Ishikawa (cell line): ENCODE data around the gene ZNF28.

Experiments used
- CEBPB ChIP-seq: IDR thresholded peaks from 2 replicates; pipeline ENCODE4 v1.6.1; 2012
- CREB1 ChIP-seq: IDR thresholded peaks from 2 replicates; pipeline ENCODE4 v1.6.1; 2012; ENCODE audit warnings: low read depth
- EGR1 ChIP-seq: IDR thresholded peaks from 2 replicates; pipeline ENCODE4 v1.6.1; 2012
- EP300 ChIP-seq: IDR thresholded peaks from 2 replicates; pipeline ENCODE4 v1.6.1; 2012; ENCODE audit warnings: borderline replicate concordance
- FOXM1 ChIP-seq: IDR thresholded peaks from 2 replicates; pipeline ENCODE4 v1.6.1; 2012; ENCODE audit warnings: low read depth, borderline replicate concordance
- MAX ChIP-seq: IDR thresholded peaks from 2 replicates; pipeline ENCODE4 v1.6.1; 2012
- NFIC ChIP-seq: IDR thresholded peaks from 2 replicates; pipeline ENCODE4 v1.6.1; 2012
- RAD21 ChIP-seq: IDR thresholded peaks from 2 replicates; pipeline ENCODE4 v1.6.1; 2012; ENCODE audit warnings: low read depth
- REST ChIP-seq: IDR thresholded peaks from 2 replicates; pipeline ENCODE4 v1.6.1; 2012; ENCODE audit warnings: low read depth, mild to moderate bottlenecking
- TAF1 ChIP-seq: IDR thresholded peaks from 2 replicates; pipeline ENCODE4 v1.6.1; 2012; ENCODE audit warnings: low read depth, mild to moderate bottlenecking
- TCF12 ChIP-seq: IDR thresholded peaks from 2 replicates; pipeline ENCODE4 v1.6.1; 2012; ENCODE audit warnings: low read depth
- TEAD4 ChIP-seq: IDR thresholded peaks from 2 replicates; pipeline ENCODE4 v1.6.1; 2012
- YY1 ChIP-seq: IDR thresholded peaks from 2 replicates; pipeline ENCODE4 v1.6.1; 2012; ENCODE audit warnings: low read depth
- ZBTB7A ChIP-seq: IDR thresholded peaks from 2 replicates; pipeline ENCODE4 v1.6.1; 2012; ENCODE audit warnings: low read depth
- TF ChIP-seq, protein P1 (sequence below): IDR thresholded peaks from 2 replicates; pipeline ENCODE4 v1.6.1; 2012

ZNF28 gene

DNA sequence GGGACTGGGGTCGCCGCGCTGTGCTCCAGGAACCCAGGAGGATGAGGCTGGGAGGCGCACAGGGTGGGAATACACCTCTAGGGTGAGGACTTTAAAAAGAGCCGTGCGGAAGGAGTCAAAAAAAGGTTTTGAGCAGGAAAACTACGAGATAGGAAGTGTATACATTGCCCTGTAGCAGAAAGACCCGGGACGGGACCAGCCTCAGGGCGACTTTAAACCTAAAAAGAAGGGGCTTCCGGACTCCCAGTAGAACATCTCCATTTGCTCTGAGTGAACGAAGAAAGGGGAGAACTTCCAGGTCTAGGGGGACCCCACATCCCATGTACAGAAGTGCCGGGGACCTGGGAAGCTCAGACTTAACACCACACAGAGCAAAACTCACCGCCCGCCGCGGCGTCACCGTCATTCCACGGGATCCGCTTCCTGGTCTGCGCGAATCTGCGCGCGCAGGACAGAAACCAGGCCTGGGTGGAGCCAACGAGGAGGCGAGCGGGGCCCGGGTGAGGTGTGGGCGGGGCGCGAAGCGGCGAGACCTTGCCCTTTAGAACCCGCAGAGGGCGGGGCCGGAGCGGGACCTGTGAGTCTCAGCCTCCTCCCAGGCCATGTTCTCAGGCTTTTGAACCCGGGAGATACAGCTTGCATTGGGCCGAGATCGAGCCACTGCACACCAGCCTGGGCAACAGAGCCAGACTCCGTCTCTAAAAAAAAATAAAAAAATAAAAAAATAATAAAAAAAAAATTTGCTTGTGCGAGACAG is at the start of gene ZNF28:
Gene ZNF28 (minus strand): TSS at position 430 of the 757 bp plus-strand sequence. CDS start 3,675 bp downstream, outside the sequence.
- TF ChIP-seq MAX (0 out of 2 replicates have a peak, but pooled peaks have one; percentile 10), TAF1 (0 out of 2 replicates have a peak, but pooled peaks have one; percentile 30)

DNA sequence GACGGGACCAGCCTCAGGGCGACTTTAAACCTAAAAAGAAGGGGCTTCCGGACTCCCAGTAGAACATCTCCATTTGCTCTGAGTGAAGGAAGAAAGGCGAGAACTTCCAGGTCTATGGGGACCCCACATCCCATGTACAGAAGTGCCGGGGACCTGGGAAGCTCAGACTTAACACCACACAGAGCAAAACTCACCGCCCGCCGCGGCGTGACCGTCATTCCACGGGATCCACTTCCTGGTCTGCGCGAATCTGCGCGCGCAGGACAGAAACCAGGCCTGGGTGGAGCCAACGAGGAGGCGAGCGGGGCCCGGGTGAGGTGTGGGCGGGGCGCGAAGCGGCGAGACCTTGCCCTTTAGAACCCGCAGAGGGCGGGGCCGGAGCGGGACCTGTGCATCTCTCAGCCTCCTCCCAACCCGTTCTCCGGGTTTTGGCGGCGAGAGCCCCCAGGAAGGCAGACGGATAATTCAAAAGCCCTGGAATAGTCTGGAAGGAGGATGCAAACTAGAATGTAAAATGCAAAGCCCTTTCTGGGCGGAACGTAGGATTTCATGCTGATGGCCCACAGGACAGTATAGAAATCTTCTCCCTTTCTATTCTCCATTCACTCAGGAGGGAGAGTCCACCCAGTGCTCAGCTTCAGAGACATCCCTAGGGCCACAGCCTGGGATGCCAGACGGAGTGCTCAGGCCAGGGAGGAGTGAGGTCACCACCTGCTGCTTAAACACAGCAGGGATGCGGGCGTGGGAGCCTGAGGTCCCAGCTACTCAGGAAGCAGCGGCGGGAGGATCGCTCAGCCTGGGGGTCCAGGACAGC is 36.2 kb upstream of the ZNF28 start, which contains the start of gene ZNF468:
Gene ZNF468 (minus strand): TSS at position 242 of the 814 bp plus-strand sequence. CDS start 3,347 bp downstream, outside the sequence.
- TF ChIP-seq MAX: 0 out of 2 replicates have a peak, but pooled peaks have one; percentile 34

GRCh38 chr19:52825765-52826164 is 4.3 kb upstream of the ZNF28 start:
- TF ChIP-seq RAD21: no peak
- TF ChIP-seq FOXM1: no peak
- TF ChIP-seq TEAD4: no peak
- no peak for TF ChIP-seq NFIC
- TF ChIP-seq MAX: no peak
- TF ChIP-seq CREB1: no peak
- TF ChIP-seq CEBPB: no peak
- TF ChIP-seq EGR1: no peak
- TF ChIP-seq EP300: no peak

- no peak for TF ChIP-seq CREB1
- no peak for TF ChIP-seq CEBPB
Measured at GRCh38 chr19:52823676-52824075, 2.2 kb upstream of the ZNF28 start.

DNA sequence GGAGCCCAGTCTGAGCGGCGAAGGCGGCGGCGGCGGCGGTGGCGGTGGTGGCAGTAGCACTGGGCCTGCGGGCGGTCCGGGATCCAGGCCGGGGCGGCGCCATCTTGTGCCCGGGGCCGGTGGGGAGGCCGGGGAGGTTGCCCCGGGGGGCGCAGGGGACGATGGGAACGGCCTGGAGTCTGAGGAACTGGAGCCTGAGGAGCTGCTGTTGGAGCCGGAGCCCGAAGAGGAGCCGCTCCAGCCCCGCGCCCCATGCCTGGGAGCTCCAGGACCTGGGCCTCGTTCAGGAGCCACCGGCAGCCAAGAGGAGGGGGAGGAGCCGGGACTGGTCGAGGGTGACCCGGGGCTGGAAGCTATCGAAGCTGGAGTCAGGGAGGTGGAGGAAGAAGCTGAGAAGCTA is 11.6 kb downstream of the ZNF28 start:
- TF ChIP-seq RAD21 (no peak), EGR1 (no peak), NFIC (no peak), TCF12 (no peak), YY1 (no peak), EP300 (no peak), CREB1 (no peak), FOXM1 (no peak), TEAD4 (no peak), ZBTB7A (no peak), REST (no peak)
- TF ChIP-seq, protein P1, sequence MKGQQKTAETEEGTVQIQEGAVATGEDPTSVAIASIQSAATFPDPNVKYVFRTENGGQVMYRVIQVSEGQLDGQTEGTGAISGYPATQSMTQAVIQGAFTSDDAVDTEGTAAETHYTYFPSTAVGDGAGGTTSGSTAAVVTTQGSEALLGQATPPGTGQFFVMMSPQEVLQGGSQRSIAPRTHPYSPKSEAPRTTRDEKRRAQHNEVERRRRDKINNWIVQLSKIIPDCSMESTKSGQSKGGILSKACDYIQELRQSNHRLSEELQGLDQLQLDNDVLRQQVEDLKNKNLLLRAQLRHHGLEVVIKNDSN: no peak

DNA sequence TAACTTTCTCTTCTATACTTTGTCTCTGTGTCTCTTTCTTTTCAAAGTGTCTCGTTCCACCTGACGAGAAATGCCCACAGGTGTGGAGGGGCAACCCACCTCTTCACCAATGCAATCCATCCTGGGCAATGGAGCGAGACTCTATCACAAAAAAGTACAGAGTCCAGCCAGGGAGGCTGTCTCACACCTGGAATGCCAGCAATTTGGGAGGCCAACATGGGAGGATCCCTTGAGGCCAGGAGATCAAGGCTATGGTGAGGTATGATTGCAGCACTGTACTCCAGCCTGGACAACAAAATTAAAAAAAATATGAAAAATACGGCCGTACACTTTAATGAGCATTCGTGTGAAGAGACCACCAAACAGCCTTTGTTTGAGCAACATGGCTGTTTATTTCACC is 32.0 kb downstream of the ZNF28 start:
- TF ChIP-seq, protein P1: no peak
- TF ChIP-seq TCF12: no peak
- TF ChIP-seq FOXM1: no peak
- TF ChIP-seq CREB1: no peak
- no peak for TF ChIP-seq RAD21
- no peak for TF ChIP-seq NFIC
- TF ChIP-seq EP300: no peak
- TF ChIP-seq YY1: no peak
- TF ChIP-seq TEAD4: no peak
- TF ChIP-seq CEBPB: no peak
- TF ChIP-seq ZBTB7A: no peak

- TF ChIP-seq MAX: peak; percentile 59
- TF ChIP-seq TCF12: 0 out of 2 replicates have a peak, but pooled peaks have one; percentile 11
- peak; percentile 46 for TF ChIP-seq TAF1
Measured at GRCh38 chr19:52786464-52787354, 34.7 kb downstream of the ZNF28 start, which contains the start of gene ZNF600. Gene ZNF600, minus strand, starts transcription at chr19:52786791. Its CDS starts 7,903 bp downstream, at chr19:52778888.
